H9 (cell line): Measurements from ENCODE around the gene ADGRG1. TPM values are rescaled to one million over a fixed set of nuclear protein-coding genes. Genes with fewer than 3 reads are reported as not detected.

Experiments
- DNase-seq: peaks from one replicate; pipeline ENCODE4 v3.0.0-alpha.2; 2017
- H2AFZ ChIP-seq: one replicate; pipeline ENCODE4 v1.6.1; 2013; ENCODE audit warnings: mild to moderate bottlenecking, low read length, control low read depth, moderate library complexity
- H2AK5ac ChIP-seq: 2 replicates; pipeline ENCODE4 v1.6.1; 2013; ENCODE audit warnings: low read length, control low read depth, mixed read lengths; ENCODE audit not compliant: insufficient read length
- H2BK120ac ChIP-seq: one replicate; pipeline ENCODE4 v1.6.1; 2013; ENCODE audit warnings: low read depth, mild to moderate bottlenecking, low read length, control low read depth, inconsistent platforms; ENCODE audit not compliant: poor library complexity, severe bottlenecking
- H2BK12ac ChIP-seq: 2 replicates; pipeline ENCODE4 v1.6.1; 2013; ENCODE audit warnings: low read length, control low read depth, mixed read lengths, low read depth; ENCODE audit not compliant: insufficient read length
- H2BK15ac ChIP-seq: 2 replicates; pipeline ENCODE4 v1.6.1; 2013; ENCODE audit warnings: low read depth, low read length, control low read depth
- H2BK20ac ChIP-seq: one replicate; pipeline ENCODE4 v1.6.1; 2013; ENCODE audit warnings: low read depth, mild to moderate bottlenecking, low read length, control low read depth, inconsistent platforms; ENCODE audit not compliant: poor library complexity, severe bottlenecking
- H2BK5ac ChIP-seq: 2 replicates; pipeline ENCODE4 v1.6.1; 2013; ENCODE audit warnings: low read length, control low read depth, mixed read lengths; ENCODE audit not compliant: insufficient read length
- H3K14ac ChIP-seq: 2 replicates; pipeline ENCODE4 v1.6.1; 2013; ENCODE audit warnings: low read length, control low read depth; ENCODE audit not compliant: insufficient read depth
- H3K18ac ChIP-seq: 2 replicates; pipeline ENCODE4 v1.6.1; 2013; ENCODE audit warnings: low read depth, mild to moderate bottlenecking, mixed read lengths, low read length, control low read depth; ENCODE audit not compliant: insufficient read length
- H3K23ac ChIP-seq: 2 replicates; pipeline ENCODE4 v1.6.1; 2013; ENCODE audit warnings: low read length, control low read depth, mixed read lengths, low read depth; ENCODE audit not compliant: insufficient read length
- H3K23me2 ChIP-seq: 2 replicates; pipeline ENCODE4 v1.6.1; 2013; ENCODE audit warnings: low read depth, mild to moderate bottlenecking, mixed read lengths, low read length, control low read depth; ENCODE audit not compliant: insufficient read length, poor library complexity, severe bottlenecking
- H3K27ac ChIP-seq: 2 replicates; pipeline ENCODE4 v1.5.1; 2013; ENCODE audit warnings: low read length, control low read depth, mixed read lengths, low read depth; ENCODE audit not compliant: insufficient read length
- H3K27me3 ChIP-seq: 2 replicates; pipeline ENCODE4 v1.6.1; 2013; ENCODE audit warnings: low read length, control low read depth, inconsistent platforms; ENCODE audit not compliant: insufficient read depth
- H3K4ac ChIP-seq: 2 replicates; pipeline ENCODE4 v1.6.1; 2013; ENCODE audit warnings: low read depth, mild to moderate bottlenecking, control low read depth, inconsistent platforms, low read length, moderate library complexity
- H3K4me1 ChIP-seq: 2 replicates; pipeline ENCODE4 v1.6.1; 2013; ENCODE audit warnings: low read length, control low read depth, inconsistent platforms; ENCODE audit not compliant: insufficient read depth
- H3K4me2 ChIP-seq: 2 replicates; pipeline ENCODE4 v1.6.1; 2013; ENCODE audit warnings: low read length, control low read depth, mixed read lengths; ENCODE audit not compliant: insufficient read length, insufficient read depth
- H3K56ac ChIP-seq: 2 replicates; pipeline ENCODE4 v1.6.1; 2013; ENCODE audit warnings: low read depth, mild to moderate bottlenecking, mixed read lengths, low read length, control low read depth; ENCODE audit not compliant: insufficient read length
- H3K79me1 ChIP-seq: 2 replicates; pipeline ENCODE4 v1.6.1; 2013; ENCODE audit warnings: low read depth, mild to moderate bottlenecking, moderate library complexity, low read length, control low read depth, inconsistent platforms; ENCODE audit not compliant: insufficient read depth, poor library complexity, severe bottlenecking
- H3K79me2 ChIP-seq: 2 replicates; pipeline ENCODE4 v1.6.1; 2013; ENCODE audit warnings: low read length, control low read depth, inconsistent platforms; ENCODE audit not compliant: insufficient read depth
- H3K9ac ChIP-seq: 2 replicates; pipeline ENCODE4 v1.6.1; 2013; ENCODE audit warnings: low read length, control low read depth, mixed read lengths; ENCODE audit not compliant: insufficient read length; ENCODE audit errors: extremely low read depth
- H3K9me3 ChIP-seq: one replicate; pipeline ENCODE4 v1.6.1; 2013; ENCODE audit warnings: low read depth, low read length, inconsistent platforms; ENCODE audit not compliant: control insufficient read depth
- H3T11ph ChIP-seq: one replicate; pipeline ENCODE4 v1.6.1; 2013; ENCODE audit warnings: mild to moderate bottlenecking, low read length, control low read depth, inconsistent platforms
- H4K20me1 ChIP-seq: one replicate; pipeline ENCODE4 v1.6.1; 2013; ENCODE audit not compliant: control insufficient read depth, insufficient read length, insufficient read depth
- H4K5ac ChIP-seq: 2 replicates; pipeline ENCODE4 v1.6.1; 2013; ENCODE audit warnings: low read depth, mild to moderate bottlenecking, mixed read lengths, low read length, control low read depth; ENCODE audit not compliant: insufficient read length
- H4K8ac ChIP-seq: replicated peaks from 2 replicates; pipeline ENCODE4 v1.6.1; 2013; ENCODE audit warnings: low read length, control low read depth, mixed read lengths, low read depth; ENCODE audit not compliant: insufficient read length
- H4K91ac ChIP-seq: 2 replicates; pipeline ENCODE4 v1.6.1; 2013; ENCODE audit warnings: low read depth, mild to moderate bottlenecking, moderate library complexity, mixed read lengths, low read length, control low read depth; ENCODE audit not compliant: insufficient read length
- H3K27ac Mint-ChIP-seq, 3 experiments: 2 replicates in 2 of 3; 3 replicates in 1 of 3; pipeline ENCODE4 v1.8.0; 2020 to 2021; ENCODE audit warnings: mixed read lengths in 3 of 3, mild to moderate bottlenecking in 1 of 3, moderate library complexity in 1 of 3
- H3K27me3 Mint-ChIP-seq: 2 replicates; pipeline ENCODE4 v1.8.0; 2021; ENCODE audit warnings: low read depth, mild to moderate bottlenecking, moderate library complexity, mixed read lengths
- H3K36me3 Mint-ChIP-seq, 3 experiments: 2 replicates in 2 of 3; 3 replicates in 1 of 3; pipeline ENCODE4 v1.8.0; 2020 to 2021; ENCODE audit warnings: low read depth in 3 of 3, mixed read lengths in 3 of 3; ENCODE audit not compliant: insufficient read depth in 1 of 3
- H3K4me1 Mint-ChIP-seq, 2 experiments: 2 replicates each; pipeline ENCODE4 v1.8.0; 2020; ENCODE audit warnings: mixed read lengths in 2 of 2
- H3K4me3 Mint-ChIP-seq, 2 experiments: 2 replicates in 1 of 2; 3 replicates in 1 of 2; pipeline ENCODE4 v1.8.0; 2020 to 2021; ENCODE audit warnings: mild to moderate bottlenecking in 2 of 2, mixed read lengths in 2 of 2, moderate library complexity in 1 of 2
- H3K9me3 Mint-ChIP-seq, 2 experiments: 2 replicates in 1 of 2; 3 replicates in 1 of 2; pipeline ENCODE4 v1.8.0; 2020; ENCODE audit warnings: mild to moderate bottlenecking in 2 of 2, mixed read lengths in 2 of 2, moderate library complexity in 1 of 2
- CTCF ChIP-seq: fragments of 200-600 bp; sonication (generic); conservative IDR thresholded peaks from 3 replicates; pipeline ENCODE4 v1.8.0; 2021; ENCODE audit warnings: antibody characterized with exemption, mild to moderate bottlenecking
- WGBS: extraction: QIAGEN DNeasy Blood & Tissue Kit; methylation state at CpG from one replicate; pipeline ENCODE4 v1.1.7; 2013; ENCODE audit warnings: missing lambda C conversion rate, low lambda C conversion rate, mixed read lengths; ENCODE audit not compliant: insufficient read length; ENCODE audit errors: extremely low coverage; 5-methylcytosine and 5-hydroxymethylcytosine counted together
- total RNA-seq: library from RNA; stranded (reverse); gene quantifications from 2 replicates; pipeline ENCODE4 v1.2.1, GENCODE V29; 2021

The ADGRG1 gene
- total RNA-seq, 1 experiment from 2014 or later: 1.1 TPM

- no CpG with 5 or more reads among the region's 10 CpGs for WGBS
- no peak for TF ChIP-seq CTCF
- H3K27ac ChIP-seq: no peak overlapping the region
Observed at GRCh38 chr16:57647136-57647875, 18.9 kb downstream of the ADGRG1 start.

More at GRCh38 chr16:57647136-57647875, 18.9 kb downstream of the ADGRG1 start:
- Histone ChIP-seq H2BK15ac (no peak overlapping the region), H4K91ac (no peak overlapping the region), H2BK20ac (no peak overlapping the region), H3T11ph (no peak overlapping the region), H4K20me1 (peaks cover 3% of the 10 kb centered on the region), H3K56ac (no peak overlapping the region), H2AK5ac (no peak overlapping the region), H4K5ac (no peak overlapping the region), H3K23me2 (no peaks in the 10 kb centered on the region), H3K79me2 (no peaks in the 10 kb centered on the region), H3K4me2 (no peak overlapping the region), H3K9ac (no peak overlapping the region), H3K18ac (no peak overlapping the region), H3K79me1 (no peaks in the 10 kb centered on the region), H3K4me1 (no peaks in the 10 kb centered on the region), H2AFZ (no peak overlapping the region), H3K4ac (no peak overlapping the region), H2BK5ac (no peak overlapping the region), H2BK120ac (no peak overlapping the region), H3K9me3 (no peaks in the 10 kb centered on the region), H2BK12ac (no peak overlapping the region), H3K27me3 (no peaks in the 10 kb centered on the region), H4K8ac (no peak overlapping the region), H3K23ac (no peak overlapping the region), H3K14ac (no peak overlapping the region)
- no peaks in the 10 kb centered on the region for H3K36me3 Mint-ChIP-seq
- DNase-seq: no peak
- no peaks in the 10 kb centered on the region for H3K9me3 Mint-ChIP-seq
- peaks cover 3% of the 10 kb centered on the region for H3K27me3 Mint-ChIP-seq
- no peak overlapping the region for H3K4me3 Mint-ChIP-seq
- H3K4me1 Mint-ChIP-seq: peaks cover 4 to 10% of the 10 kb centered on the region in 2 experiments; a peak in 3 of 4 replicates
- H3K27ac Mint-ChIP-seq: no peak overlapping the region
